MM.1S (cell line): ENCODE results near the gene TFDP1.

Source experiments
- DNase-seq: peaks from one replicate; pipeline ENCODE4 v3.0.0-alpha.2; 2015
- H2AFZ ChIP-seq: fragments of 300-600 bp; sonication (generic); 2 replicates; pipeline ENCODE4 v1.6.0; 2016; ENCODE audit warnings: antibody characterized with exemption, low read length
- H3F3A ChIP-seq: fragments of 300-600 bp; sonication (generic); 2 replicates; pipeline ENCODE4 v1.6.1; 2016; ENCODE audit warnings: mild to moderate bottlenecking, antibody characterized with exemption, low read length, moderate library complexity, mixed read lengths; ENCODE audit not compliant: insufficient read depth
- H3K27ac ChIP-seq: fragments of 300-600 bp; sonication (generic); 2 replicates; pipeline ENCODE4 v1.5.1; 2016; ENCODE audit warnings: mild to moderate bottlenecking, low read length
- H3K27me3 ChIP-seq: fragments of 300-600 bp; sonication (generic); replicated peaks from 2 replicates; pipeline ENCODE4 v1.6.0; 2016; ENCODE audit warnings: low read length; ENCODE audit not compliant: insufficient read depth
- H3K36me3 ChIP-seq: fragments of 300-600 bp; sonication (generic); replicated peaks from 2 replicates; pipeline ENCODE4 v1.6.1; 2016; ENCODE audit warnings: mild to moderate bottlenecking, low read length, mixed read lengths; ENCODE audit not compliant: insufficient read depth
- H3K4me1 ChIP-seq: fragments of 300-600 bp; sonication (generic); 2 replicates; pipeline ENCODE4 v1.6.1; 2016; ENCODE audit warnings: low read length, mixed read lengths
- H3K4me2 ChIP-seq: fragments of 300-600 bp; sonication (generic); 2 replicates; pipeline ENCODE4 v1.6.0; 2016; ENCODE audit warnings: low read depth, low read length
- H3K4me3 ChIP-seq: fragments of 300-600 bp; sonication (generic); 2 replicates; pipeline ENCODE4 v1.5.1; 2016; ENCODE audit warnings: low read length, mixed read lengths
- H3K79me2 ChIP-seq: fragments of 300-600 bp; sonication (generic); 2 replicates; pipeline ENCODE4 v1.6.1; 2016; ENCODE audit warnings: mixed run types, low read length, mixed read lengths
- H3K9ac ChIP-seq: fragments of 300-600 bp; sonication (generic); 2 replicates; pipeline ENCODE4 v1.6.1; 2016; ENCODE audit warnings: low read length, mixed read lengths
- H3K9me2 ChIP-seq: fragments of 300-600 bp; sonication (generic); replicated peaks from 2 replicates; pipeline ENCODE4 v1.6.1; 2016; ENCODE audit warnings: mild to moderate bottlenecking, low read length, mixed read lengths; ENCODE audit not compliant: insufficient read depth
- H3K9me3 ChIP-seq: fragments of 300-600 bp; sonication (generic); replicated peaks from 2 replicates; pipeline ENCODE4 v1.6.1; 2016; ENCODE audit warnings: mild to moderate bottlenecking, low read length, mixed read lengths; ENCODE audit not compliant: insufficient read depth
- H4K20me1 ChIP-seq: fragments of 300-600 bp; sonication (generic); 2 replicates; pipeline ENCODE4 v1.6.1; 2016; ENCODE audit warnings: mild to moderate bottlenecking, low read length, moderate library complexity, mixed read lengths; ENCODE audit not compliant: insufficient read depth
- EZH2 ChIP-seq: fragments of 300-600 bp; sonication (generic); optimal IDR thresholded peaks from 2 replicates; pipeline ENCODE3; 2017; ENCODE audit warnings: low read depth, mild to moderate bottlenecking, antibody characterized with exemption, low read length, mixed read lengths
- EZH2phosphoT487 ChIP-seq: fragments of 300-600 bp; sonication (generic); IDR thresholded peaks from 2 replicates; pipeline ENCODE4 v1.6.1; 2018; ENCODE audit warnings: antibody characterized with exemption, low read length
- TF ChIP-seq, protein P1 (sequence below): fragments of 300-600 bp; sonication (generic); IDR thresholded peaks from 2 replicates; pipeline ENCODE4 v1.5.1; 2016; ENCODE audit warnings: antibody characterized with exemption, low read length, mixed read lengths

TFDP1 gene

DNA sequence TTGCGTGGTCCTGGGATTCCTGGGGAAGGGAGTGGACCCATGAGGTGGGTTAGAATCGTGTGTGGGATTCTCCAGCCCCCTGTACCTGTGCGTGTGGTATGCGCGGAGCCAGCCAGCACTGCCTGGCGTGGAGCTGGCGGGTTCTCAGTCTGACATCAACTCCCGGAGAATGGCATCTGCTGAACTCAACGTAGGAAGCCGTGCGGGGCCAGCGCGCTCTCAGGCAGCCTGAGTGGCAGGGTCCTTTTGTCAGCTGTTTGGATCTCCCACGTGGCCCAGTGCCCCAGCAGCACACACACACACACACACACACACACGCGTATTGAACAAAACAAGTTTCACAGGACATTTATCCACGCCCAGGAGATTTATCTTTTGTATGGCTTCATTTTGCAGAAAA is 45.3 kb downstream of the TFDP1 start:
- no peak for DNase-seq
- no peak overlapping the region for H3K27ac ChIP-seq
- H3K4me3 ChIP-seq = no peak overlapping the region
- H3K4me2 ChIP-seq = no peak overlapping the region
- no peak overlapping the region for H3K9ac ChIP-seq
- H3F3A ChIP-seq = no peaks in the 10 kb centered on the region
- H3K79me2 ChIP-seq = peaks cover 83% of the 10 kb centered on the region
- H3K4me1 ChIP-seq = no peaks in the 10 kb centered on the region
- H3K9me2 ChIP-seq = no peaks in the 10 kb centered on the region
- no peaks in the 10 kb centered on the region for H3K27me3 ChIP-seq
- no peak overlapping the region for H2AFZ ChIP-seq
- TF ChIP-seq EZH2 = no peak
- no peak for TF ChIP-seq EZH2phosphoT487
- TF ChIP-seq, protein P1, sequence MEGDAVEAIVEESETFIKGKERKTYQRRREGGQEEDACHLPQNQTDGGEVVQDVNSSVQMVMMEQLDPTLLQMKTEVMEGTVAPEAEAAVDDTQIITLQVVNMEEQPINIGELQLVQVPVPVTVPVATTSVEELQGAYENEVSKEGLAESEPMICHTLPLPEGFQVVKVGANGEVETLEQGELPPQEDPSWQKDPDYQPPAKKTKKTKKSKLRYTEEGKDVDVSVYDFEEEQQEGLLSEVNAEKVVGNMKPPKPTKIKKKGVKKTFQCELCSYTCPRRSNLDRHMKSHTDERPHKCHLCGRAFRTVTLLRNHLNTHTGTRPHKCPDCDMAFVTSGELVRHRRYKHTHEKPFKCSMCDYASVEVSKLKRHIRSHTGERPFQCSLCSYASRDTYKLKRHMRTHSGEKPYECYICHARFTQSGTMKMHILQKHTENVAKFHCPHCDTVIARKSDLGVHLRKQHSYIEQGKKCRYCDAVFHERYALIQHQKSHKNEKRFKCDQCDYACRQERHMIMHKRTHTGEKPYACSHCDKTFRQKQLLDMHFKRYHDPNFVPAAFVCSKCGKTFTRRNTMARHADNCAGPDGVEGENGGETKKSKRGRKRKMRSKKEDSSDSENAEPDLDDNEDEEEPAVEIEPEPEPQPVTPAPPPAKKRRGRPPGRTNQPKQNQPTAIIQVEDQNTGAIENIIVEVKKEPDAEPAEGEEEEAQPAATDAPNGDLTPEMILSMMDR = no peak
- peaks cover 10% of the 10 kb centered on the region for H4K20me1 ChIP-seq
- H3K36me3 ChIP-seq = peaks cover 30% of the 10 kb centered on the region
- no peaks in the 10 kb centered on the region for H3K9me3 ChIP-seq

DNA sequence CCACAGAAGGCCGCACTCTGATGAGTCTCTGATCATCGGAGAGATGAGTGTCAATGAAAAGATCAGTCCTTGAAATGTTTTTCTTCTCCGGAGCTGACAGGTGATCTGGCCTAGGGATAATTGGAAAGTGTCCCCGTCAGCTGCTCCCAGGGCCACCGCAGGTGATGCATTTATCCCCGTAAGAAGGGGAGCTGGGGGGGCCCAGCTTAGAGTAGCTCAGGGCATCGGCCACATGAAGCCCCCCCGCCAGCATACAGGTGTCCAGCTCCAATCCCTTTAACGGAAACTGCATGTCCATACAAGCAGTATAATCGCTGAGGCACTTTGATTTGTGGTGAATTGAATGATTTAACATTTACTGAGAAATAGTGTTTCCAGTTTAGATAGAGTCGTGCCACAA is 45.7 kb downstream of the TFDP1 start:
- Histone ChIP-seq H3K4me3 (no peak overlapping the region), H3K4me1 (no peaks in the 10 kb centered on the region), H4K20me1 (peaks cover 10% of the 10 kb centered on the region), H3K9me3 (no peaks in the 10 kb centered on the region), H3K79me2 (peaks cover 83% of the 10 kb centered on the region), H3K9ac (no peak overlapping the region), H3F3A (no peaks in the 10 kb centered on the region), H3K27ac (no peak overlapping the region), H3K27me3 (no peaks in the 10 kb centered on the region), H3K36me3 (peaks cover 34% of the 10 kb centered on the region), H3K9me2 (no peaks in the 10 kb centered on the region), H3K4me2 (no peak overlapping the region), H2AFZ (no peak overlapping the region)
- no peak for DNase-seq
- TF ChIP-seq, protein P1 = no peak
- TF ChIP-seq EZH2 (no peak), EZH2phosphoT487 (no peak)

DNA sequence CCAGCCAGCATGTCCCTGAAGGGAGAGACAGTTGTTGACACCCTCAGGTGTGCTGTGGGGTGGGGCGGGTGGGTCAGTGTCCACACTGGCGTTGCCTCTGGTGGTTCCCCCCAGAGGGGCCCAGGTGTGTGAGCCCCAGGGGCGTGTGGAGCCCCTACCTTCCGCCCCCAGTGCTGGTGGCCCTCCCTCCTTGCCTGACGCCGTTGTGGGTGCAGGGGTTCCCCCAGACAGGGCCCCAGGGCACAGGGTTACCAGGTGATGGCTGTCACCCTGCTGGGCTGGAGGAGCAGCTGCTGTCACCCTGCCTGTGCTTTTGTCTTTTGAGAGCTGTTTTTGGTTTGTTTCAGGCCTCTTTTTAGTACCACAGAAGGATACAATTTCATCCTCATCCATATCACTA is 46.3 kb downstream of the TFDP1 start:
- no peak overlapping the region for H3K9ac ChIP-seq
- no peaks in the 10 kb centered on the region for H3F3A ChIP-seq
- H3K4me3 ChIP-seq = no peak overlapping the region
- H3K9me3 ChIP-seq = no peaks in the 10 kb centered on the region
- TF ChIP-seq, protein P1 = no peak
- TF ChIP-seq EZH2phosphoT487 = no peak
- TF ChIP-seq EZH2 = no peak
- H2AFZ ChIP-seq = no peak overlapping the region
- no peaks in the 10 kb centered on the region for H3K4me1 ChIP-seq
- peaks cover 35% of the 10 kb centered on the region for H3K36me3 ChIP-seq
- H4K20me1 ChIP-seq = peaks cover 10% of the 10 kb centered on the region
- H3K4me2 ChIP-seq = no peak overlapping the region
- H3K9me2 ChIP-seq = no peaks in the 10 kb centered on the region
- no peak overlapping the region for H3K27ac ChIP-seq
- H3K27me3 ChIP-seq = no peaks in the 10 kb centered on the region
- H3K79me2 ChIP-seq = peaks cover 80% of the 10 kb centered on the region
- DNase-seq = no peak
